Activated CD8-positive, alpha-beta memory T cell treated with anti-CD3 and anti-CD28 coated beads for 4 hours (primary cell): ENCODE results near the gene ZSCAN1.
"Not testable (repeated sequence)": the region's sequence is repeated elsewhere in the genome, so short reads cannot be mapped to it uniquely, and the experiment has no call there.

ENCODE experiments used
- DNase-seq, 2 donors: peaks; one replicate each; pipeline ENCODE4 v3.0.0-alpha.2; 2020; ENCODE audit warnings: low read depth in 2 of 2

Gene ZSCAN1

GRCh38 chr19:58033741-58034476 lies at the start of gene ZSCAN1:
Gene ZSCAN1 (plus strand): TSS chr19:58034025. CDS start chr19:58037837, 3,812 bp downstream.
- DNase-seq = peak in 1 of 2 donors; percentile 13

GRCh38 chr19:57992841-57993240 lies 41.0 kb upstream of the ZSCAN1 start:
- no peak for DNase-seq

- no peak for DNase-seq
These were observed 33.1 kb upstream of the ZSCAN1 start for GRCh38 chr19:58000677-58001076.

GRCh38 chr19:58001895-58002369 lies 31.9 kb upstream of the ZSCAN1 start:
- DNase-seq = no peak

- peak; percentile 63 to 69 for DNase-seq
These were observed 31.2 kb upstream of the ZSCAN1 start, which contains the start of gene ZNF606 for GRCh38 chr19:58002384-58003173. Gene ZNF606 (minus strand): TSS chr19:58002820. CDS start chr19:58001319, 1,501 bp downstream.

GRCh38 chr19:58003174-58003828 lies 30.5 kb upstream of the ZSCAN1 start:
- no peak for DNase-seq

- no peak for DNase-seq
These were observed 26.5 kb upstream of the ZSCAN1 start for GRCh38 chr19:58007285-58007684.

GRCh38 chr19:58008877-58009276 lies 24.9 kb upstream of the ZSCAN1 start:
- not testable (repeated sequence) for DNase-seq

GRCh38 chr19:58009301-58009665 lies 24.5 kb upstream of the ZSCAN1 start:
- no peak for DNase-seq

- DNase-seq = peak; percentile 18 to 28
These were observed 24.0 kb upstream of the ZSCAN1 start for GRCh38 chr19:58009666-58010301.

- no peak for DNase-seq
These were observed 23.3 kb upstream of the ZSCAN1 start for GRCh38 chr19:58010507-58010906.

GRCh38 chr19:58014141-58014540 lies 19.7 kb upstream of the ZSCAN1 start:
- no peak for DNase-seq

- no peak for DNase-seq
These were observed 13.7 kb upstream of the ZSCAN1 start for GRCh38 chr19:58020129-58020528.

GRCh38 chr19:58021541-58022282 lies 12.1 kb upstream of the ZSCAN1 start:
- DNase-seq = peak in 1 of 2 donors; percentile 16

- no peak for DNase-seq
These were observed 11.6 kb upstream of the ZSCAN1 start for GRCh38 chr19:58022283-58022660.

GRCh38 chr19:58024661-58025060 lies 9.2 kb upstream of the ZSCAN1 start:
- no peak for DNase-seq

- no peak for DNase-seq
These were observed 610 bp downstream of the ZSCAN1 start for GRCh38 chr19:58034477-58034793.

- no peak for DNase-seq
These were observed 2.0 kb downstream of the ZSCAN1 start for GRCh38 chr19:58035863-58036262.

- DNase-seq = no peak
These were observed 4.3 kb downstream of the ZSCAN1 start for GRCh38 chr19:58037927-58038687.

GRCh38 chr19:58038688-58039204 lies 4.9 kb downstream of the ZSCAN1 start:
- DNase-seq = no peak
